ENCODE data around the gene TSPAN16.

Gene TSPAN16

GRCh38 chr19:11265177-11265784, 30.7 kb upstream of the TSPAN16 start:
- Histone ChIP-seq H3K9me3 (replicated peaks; ENCODE audit: insufficient read depth, low read length) (no peaks in the 10 kb centered on the region), H3F3A (ENCODE audit: insufficient read depth, low read length) (no peaks in the 10 kb centered on the region), H3K36me3 (replicated peaks; ENCODE audit: insufficient read depth, low read length) (no peaks in the 10 kb centered on the region), H3K79me2 (ENCODE audit: low read length) (no peaks in the 10 kb centered on the region), H3K4me2 (ENCODE audit: low read depth, low read length) (no peak overlapping the region), H3K4me3 (ENCODE audit: low read length) (no peak overlapping the region), H3K27ac (ENCODE audit: low read length) (no peak overlapping the region), H4K20me1 (ENCODE audit: insufficient read depth, low read length) (no peaks in the 10 kb centered on the region), H3K4me1 (ENCODE audit: low read length) (no peaks in the 10 kb centered on the region), H3K27me3 (replicated peaks; ENCODE audit: insufficient read depth, low read length) (peaks cover 82% of the 10 kb centered on the region), H3K9me2 (replicated peaks; ENCODE audit: insufficient read depth, low read length) (no peaks in the 10 kb centered on the region), H3K9ac (ENCODE audit: low read length) (no peak overlapping the region), H2AFZ (ENCODE audit: low read length) (no peak overlapping the region)
- TF ChIP-seq CTCF (IDR thresholded peaks at IDR 0.05; ENCODE audit: low read length) (no peak), EZH2 (optimal IDR thresholded peaks at IDR 0.05; ENCODE audit: low read depth, low read length) (no peak), EZH2phosphoT487 (IDR thresholded peaks at IDR 0.05; ENCODE audit: low read length) (no peak)
- DNase-seq, result no peak

GRCh38 chr19:11265785-11266236, 30.1 kb upstream of the TSPAN16 start:
- Histone ChIP-seq H4K20me1 (ENCODE audit: insufficient read depth, low read length) (no peaks in the 10 kb centered on the region), H3F3A (ENCODE audit: insufficient read depth, low read length) (no peaks in the 10 kb centered on the region), H3K9ac (ENCODE audit: low read length) (no peak overlapping the region), H3K36me3 (replicated peaks; ENCODE audit: insufficient read depth, low read length) (no peaks in the 10 kb centered on the region), H3K79me2 (ENCODE audit: low read length) (no peaks in the 10 kb centered on the region), H2AFZ (ENCODE audit: low read length) (no peak overlapping the region), H3K4me3 (ENCODE audit: low read length) (no peak overlapping the region), H3K27me3 (replicated peaks; ENCODE audit: insufficient read depth, low read length) (peaks cover 85% of the 10 kb centered on the region), H3K9me2 (replicated peaks; ENCODE audit: insufficient read depth, low read length) (no peaks in the 10 kb centered on the region), H3K4me2 (ENCODE audit: low read depth, low read length) (no peak overlapping the region), H3K27ac (ENCODE audit: low read length) (no peak overlapping the region), H3K9me3 (replicated peaks; ENCODE audit: insufficient read depth, low read length) (no peaks in the 10 kb centered on the region), H3K4me1 (ENCODE audit: low read length) (no peaks in the 10 kb centered on the region)
- TF ChIP-seq EZH2phosphoT487 (IDR thresholded peaks at IDR 0.05; ENCODE audit: low read length) (no peak), EZH2 (optimal IDR thresholded peaks at IDR 0.05; ENCODE audit: low read depth, low read length) (no peak)
- DNase-seq, result no peak

- H3K36me3 ChIP-seq (replicated peaks; ENCODE audit: insufficient read depth, low read length), result no peaks in the 10 kb centered on the region
- no peaks in the 10 kb centered on the region for H3K79me2 ChIP-seq (ENCODE audit: low read length)
- H3K9me2 ChIP-seq (replicated peaks; ENCODE audit: insufficient read depth, low read length), result no peaks in the 10 kb centered on the region
- TF ChIP-seq EZH2phosphoT487 (IDR thresholded peaks at IDR 0.05; ENCODE audit: low read length) (no peak), EZH2 (optimal IDR thresholded peaks at IDR 0.05; ENCODE audit: low read depth, low read length) (no peak), CTCF (IDR thresholded peaks at IDR 0.05; ENCODE audit: low read length) (no peak)
- H3K27ac ChIP-seq (ENCODE audit: low read length), result no peak overlapping the region
- no peak overlapping the region for H3K4me3 ChIP-seq (ENCODE audit: low read length)
- no peaks in the 10 kb centered on the region for H3F3A ChIP-seq (ENCODE audit: insufficient read depth, low read length)
- H4K20me1 ChIP-seq (ENCODE audit: insufficient read depth, low read length), result no peaks in the 10 kb centered on the region
- no peaks in the 10 kb centered on the region for H3K9me3 ChIP-seq (replicated peaks; ENCODE audit: insufficient read depth, low read length)
- DNase-seq, result no peak
- no peaks in the 10 kb centered on the region for H3K4me1 ChIP-seq (ENCODE audit: low read length)
- H2AFZ ChIP-seq (ENCODE audit: low read length), result no peak overlapping the region
- H3K9ac ChIP-seq (ENCODE audit: low read length), result no peak overlapping the region
- no peak overlapping the region for H3K4me2 ChIP-seq (ENCODE audit: low read depth, low read length)
- H3K27me3 ChIP-seq (replicated peaks; ENCODE audit: insufficient read depth, low read length), result peaks cover 80% of the 10 kb centered on the region
Measured at GRCh38 chr19:11267316-11268085, 28.5 kb upstream of the TSPAN16 start.

All from MM.1S (cell line).